Mesothelial cell of epicardium (in vitro differentiated cells): ENCODE measurements around the gene SH2D6. TPM values are rescaled to one million over a fixed set of nuclear protein-coding genes. Genes with fewer than 3 reads are reported as not detected.
A peak's percentile ranks its signal among the peaks of the same experiment; 100 is the strongest.

Experiments used
- DNase-seq, 2 experiments: peaks; one replicate each; pipeline ENCODE4 v3.0.0; 2021; ENCODE audit warnings: low spot score in 2 of 2; ENCODE audit not compliant: unreplicated experiment in 2 of 2
- H3K27ac Mint-ChIP-seq: 2 replicates; pipeline ENCODE4 v1.8.0; 2021; ENCODE audit warnings: mixed read lengths
- H3K27me3 Mint-ChIP-seq: 2 replicates; pipeline ENCODE4 v1.8.0; 2021; ENCODE audit warnings: low read depth, mixed read lengths
- H3K36me3 Mint-ChIP-seq: 2 replicates; pipeline ENCODE4 v1.8.0; 2021; ENCODE audit warnings: mixed read lengths
- H3K4me1 Mint-ChIP-seq: 2 replicates; pipeline ENCODE4 v1.8.0; 2021; ENCODE audit warnings: mixed read lengths
- H3K4me3 Mint-ChIP-seq: 2 replicates; pipeline ENCODE4 v1.8.0; 2021; ENCODE audit warnings: mild to moderate bottlenecking, moderate library complexity, mixed read lengths
- H3K9me3 Mint-ChIP-seq: 2 replicates; pipeline ENCODE4 v1.8.0; 2021; ENCODE audit warnings: mixed read lengths
- CTCF ChIP-seq: fragments of 200-600 bp; sonication (generic); IDR thresholded peaks from one replicate; pipeline ENCODE4 v1.5.0; 2021; ENCODE audit warnings: antibody characterized with exemption; ENCODE audit not compliant: unreplicated experiment
- total RNA-seq: library from RNA; stranded (reverse); gene quantifications from 3 replicates; pipeline ENCODE4 v1.2.1, GENCODE V29; 2021

Gene SH2D6
- total RNA-seq, 1 donor from 2014 or later = 0.38 TPM

- Mint-ChIP-seq H3K27ac (peak overlapping the region; percentile 88), H3K4me1 (peaks cover 42% of the 10 kb centered on the region), H3K36me3 (peaks cover 30% of the 10 kb centered on the region), H3K9me3 (peaks cover 5% of the 10 kb centered on the region), H3K27me3 (no peaks in the 10 kb centered on the region), H3K4me3 (no peak overlapping the region)
- no peak for DNase-seq
- no peak for TF ChIP-seq CTCF
Measured at GRCh38 chr2:85399183-85399455, 19.4 kb upstream of the SH2D6 start.

- Mint-ChIP-seq H3K36me3 (peaks cover 33% of the 10 kb centered on the region), H3K4me3 (no peak overlapping the region), H3K27ac (no peak overlapping the region)
Measured at GRCh38 chr2:85400023-85400422, 18.5 kb upstream of the SH2D6 start.

GRCh38 chr2:85400541-85401463, 17.7 kb upstream of the SH2D6 start:
- peaks cover 5% of the 10 kb centered on the region for H3K9me3 Mint-ChIP-seq
- DNase-seq = no peak
- H3K4me1 Mint-ChIP-seq = peaks cover 39% of the 10 kb centered on the region
- H3K36me3 Mint-ChIP-seq = peaks cover 33% of the 10 kb centered on the region
- no peak overlapping the region for H3K27ac Mint-ChIP-seq
- TF ChIP-seq CTCF = no peak
- H3K27me3 Mint-ChIP-seq = no peaks in the 10 kb centered on the region
- H3K4me3 Mint-ChIP-seq = no peak overlapping the region

More at GRCh38 chr2:85400023-85400422, 18.5 kb upstream of the SH2D6 start:
- no peaks in the 10 kb centered on the region for H3K27me3 Mint-ChIP-seq
- no peak for TF ChIP-seq CTCF
- no peak for DNase-seq
- peaks cover 36% of the 10 kb centered on the region for H3K4me1 Mint-ChIP-seq
- H3K9me3 Mint-ChIP-seq = peaks cover 5% of the 10 kb centered on the region

- no peaks in the 10 kb centered on the region for H3K27me3 Mint-ChIP-seq
- H3K4me1 Mint-ChIP-seq = peaks cover 33% of the 10 kb centered on the region
- no peak for DNase-seq
- no peak overlapping the region for H3K27ac Mint-ChIP-seq
- peaks cover 5% of the 10 kb centered on the region for H3K9me3 Mint-ChIP-seq
- peaks cover 32% of the 10 kb centered on the region for H3K36me3 Mint-ChIP-seq
- TF ChIP-seq CTCF = no peak
- H3K4me3 Mint-ChIP-seq = no peak overlapping the region
Measured at GRCh38 chr2:85401464-85401805, 17.1 kb upstream of the SH2D6 start.

- Mint-ChIP-seq H3K27ac (no peak overlapping the region), H3K36me3 (peaks cover 30% of the 10 kb centered on the region), H3K27me3 (no peaks in the 10 kb centered on the region), H3K9me3 (peaks cover 5% of the 10 kb centered on the region), H3K4me1 (peaks cover 29% of the 10 kb centered on the region), H3K4me3 (no peak overlapping the region)
- DNase-seq = no peak
- no peak for TF ChIP-seq CTCF
Measured at GRCh38 chr2:85401844-85402243, 16.7 kb upstream of the SH2D6 start.
